SU-DHL-6 (cell line): ENCODE results near the gene NR2F2.

ENCODE experiments used
- H2AFZ ChIP-seq: fragments of 200-600 bp; sonication (generic); 2 replicates; pipeline ENCODE4 v1.6.1; 2014; ENCODE audit warnings: low read depth, mild to moderate bottlenecking, moderate library complexity, mixed read lengths, antibody characterized with exemption, low read length; ENCODE audit not compliant: severe bottlenecking
- H3F3A ChIP-seq: fragments of 200-600 bp; shearing (Covaris generic); 2 replicates; pipeline ENCODE4 v1.6.0; 2016; ENCODE audit warnings: antibody characterized with exemption, mild to moderate bottlenecking; ENCODE audit not compliant: insufficient read depth
- H3K27ac ChIP-seq: fragments of 200-600 bp; sonication (generic); 2 replicates; pipeline ENCODE4 v1.5.1; 2016; ENCODE audit warnings: low read depth, mild to moderate bottlenecking, low read length, moderate library complexity, mixed read lengths
- H3K27me3 ChIP-seq: fragments of 200-600 bp; sonication (generic), shearing (Covaris generic); 2 replicates; pipeline ENCODE4 v1.6.0; 2014; ENCODE audit warnings: mild to moderate bottlenecking, low read length
- H3K36me3 ChIP-seq: fragments of 200-600 bp; sonication (generic); 2 replicates; pipeline ENCODE4 v1.6.1; 2014; ENCODE audit warnings: mild to moderate bottlenecking, low read length, mixed read lengths
- H3K4me2 ChIP-seq: fragments of 300-600, 200-600 bp; shearing (Covaris generic), sonication (generic); 2 replicates; pipeline ENCODE4 v1.6.0; 2014; ENCODE audit warnings: low read length, low read depth, mild to moderate bottlenecking; ENCODE audit not compliant: poor library complexity, severe bottlenecking
- H3K4me3 ChIP-seq: fragments of 200-600 bp; sonication (generic); 2 replicates; pipeline ENCODE4 v1.5.1; 2014; ENCODE audit warnings: antibody characterized with exemption, low read length, mild to moderate bottlenecking, mixed read lengths; ENCODE audit not compliant: insufficient read depth, poor library complexity, severe bottlenecking
- H3K79me2 ChIP-seq: fragments of 200-600 bp; sonication (generic); 2 replicates; pipeline ENCODE4 v1.6.1; 2014; ENCODE audit warnings: mild to moderate bottlenecking, low read length, moderate library complexity; ENCODE audit not compliant: insufficient read depth
- H3K9ac ChIP-seq: fragments of 200-600 bp; sonication (generic); 2 replicates; pipeline ENCODE4 v1.7.0; 2014; ENCODE audit warnings: mild to moderate bottlenecking, low read length
- H3K9me2 ChIP-seq: fragments of 200-600 bp; sonication (generic); replicated peaks from 2 replicates; pipeline ENCODE4 v1.6.1; 2014; ENCODE audit warnings: low read length; ENCODE audit not compliant: insufficient read depth
- H3K9me3 ChIP-seq: fragments of 200-600 bp; sonication (generic); 2 replicates; pipeline ENCODE4 v1.6.1; 2014; ENCODE audit warnings: low read length, mixed read lengths; ENCODE audit not compliant: insufficient read depth
- H4K20me1 ChIP-seq: fragments of 200-600 bp; sonication (generic); 2 replicates; pipeline ENCODE4 v1.6.1; 2014; ENCODE audit warnings: low read depth, mild to moderate bottlenecking, antibody characterized with exemption, low read length, moderate library complexity, mixed read lengths
- CTCF ChIP-seq: fragments of 200-600 bp; sonication (generic); IDR thresholded peaks from one replicate; pipeline ENCODE4 v1.5.1; 2017; ENCODE audit warnings: antibody characterized with exemption, mild to moderate bottlenecking, low read length, moderate library complexity; ENCODE audit not compliant: insufficient read depth, poor library complexity, severe bottlenecking
- EZH2phosphoT487 ChIP-seq: fragments of 200-600 bp; sonication (generic), shearing (Covaris generic); conservative IDR thresholded peaks from 2 replicates; pipeline ENCODE4 v1.6.1; 2018; ENCODE audit warnings: mild to moderate bottlenecking, antibody characterized with exemption, low read length, moderate library complexity, mixed read lengths

The NR2F2 gene

GRCh38 chr15:96349857-96350720 lies 19.6 kb downstream of the NR2F2 start:
- no peaks in the 10 kb centered on the region for H3K9me3 ChIP-seq
- no peaks in the 10 kb centered on the region for H4K20me1 ChIP-seq
- no peaks in the 10 kb centered on the region for H3K27me3 ChIP-seq
- H3K9me2 ChIP-seq, result no peaks in the 10 kb centered on the region
- no peaks in the 10 kb centered on the region for H3K79me2 ChIP-seq
- no peak overlapping the region for H3K4me3 ChIP-seq
- no peaks in the 10 kb centered on the region for H3K36me3 ChIP-seq
- H3K27ac ChIP-seq, result no peak overlapping the region
- TF ChIP-seq CTCF (no peak), EZH2phosphoT487 (no peak)
- H3F3A ChIP-seq, result no peaks in the 10 kb centered on the region
- H2AFZ ChIP-seq, result no peak overlapping the region
- H3K9ac ChIP-seq, result no peak overlapping the region
- no peak overlapping the region for H3K4me2 ChIP-seq

DNA sequence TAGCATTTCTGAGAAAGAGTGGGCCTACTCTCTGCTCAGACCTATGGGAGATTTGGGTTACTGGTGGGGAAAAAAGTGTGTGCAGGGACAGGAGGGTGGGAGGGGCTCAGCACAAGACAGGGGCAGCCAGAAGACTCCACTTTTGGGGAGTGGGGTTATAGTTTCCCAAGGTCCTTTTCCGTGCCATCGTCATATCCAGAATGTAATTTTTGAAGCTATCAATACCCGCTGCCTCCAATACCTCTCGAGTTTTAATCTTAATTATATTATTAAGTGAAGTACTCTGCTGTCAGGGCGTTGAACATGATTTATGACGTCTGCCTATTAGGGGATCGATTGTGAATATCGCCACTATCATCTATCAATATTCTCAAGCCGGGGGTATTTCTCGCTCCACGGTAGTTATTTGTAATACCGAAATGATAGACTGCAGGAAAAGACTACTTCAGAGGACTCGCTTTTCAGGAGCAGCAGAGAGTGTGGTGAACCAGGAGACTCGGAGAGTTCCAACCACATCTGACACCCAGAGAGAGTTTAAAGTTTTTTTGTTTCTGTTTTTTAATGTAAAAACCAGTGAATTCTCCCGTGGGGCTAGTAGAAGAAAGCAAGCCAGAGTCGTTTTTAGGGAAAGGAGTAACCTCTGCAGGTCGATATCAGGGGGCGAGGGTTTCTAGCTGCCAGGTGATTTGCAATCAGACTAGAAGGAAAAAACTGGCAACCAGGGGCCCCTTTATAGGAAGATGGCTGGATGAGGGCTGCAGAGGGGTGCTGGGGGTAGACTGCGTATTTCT lies 20.6 kb downstream of the NR2F2 start:
- Histone ChIP-seq H3K27ac (no peak overlapping the region), H2AFZ (no peak overlapping the region), H3F3A (no peaks in the 10 kb centered on the region), H3K4me3 (no peak overlapping the region), H3K4me2 (no peak overlapping the region), H4K20me1 (no peaks in the 10 kb centered on the region), H3K79me2 (no peaks in the 10 kb centered on the region), H3K9me2 (no peaks in the 10 kb centered on the region), H3K9me3 (no peaks in the 10 kb centered on the region), H3K27me3 (no peaks in the 10 kb centered on the region), H3K36me3 (no peaks in the 10 kb centered on the region), H3K9ac (no peak overlapping the region)
- TF ChIP-seq CTCF (no peak), EZH2phosphoT487 (no peak)

- Histone ChIP-seq H3K79me2 (no peaks in the 10 kb centered on the region), H3F3A (no peaks in the 10 kb centered on the region), H3K27ac (no peak overlapping the region), H3K9me3 (no peaks in the 10 kb centered on the region), H3K9ac (no peak overlapping the region), H4K20me1 (no peaks in the 10 kb centered on the region), H3K9me2 (no peaks in the 10 kb centered on the region), H3K4me2 (no peak overlapping the region), H3K27me3 (no peaks in the 10 kb centered on the region), H3K36me3 (no peaks in the 10 kb centered on the region), H3K4me3 (no peak overlapping the region), H2AFZ (no peak overlapping the region)
- TF ChIP-seq EZH2phosphoT487 (no peak), CTCF (no peak)
Measured at GRCh38 chr15:96351761-96352603, 21.5 kb downstream of the NR2F2 start.
